Keratinocyte (primary cell): ENCODE measurements around the gene MLIP. TPM values are rescaled to one million over a fixed set of nuclear protein-coding genes. Genes with fewer than 3 reads are reported as not detected.

Experiments
- DNase-seq: peaks from one replicate; pipeline ENCODE4 v3.0.0-alpha.2; 2011; ENCODE audit warnings: low read depth, missing footprints, low spot score
- FAIRE-seq: peaks from 2 replicates; lab custom pipeline; 2011; peaks lifted over from hg19 to GRCh38; lab: Jason Lieb, UNC
- H2AFZ ChIP-seq: 2 replicates; pipeline ENCODE4 v1.6.0; 2012; ENCODE audit warnings: low read length, control low read depth, inconsistent platforms; ENCODE audit not compliant: control insufficient read depth
- H3K27ac ChIP-seq: 2 replicates; pipeline ENCODE4 v1.5.1; 2011; ENCODE audit warnings: low read length; ENCODE audit not compliant: control insufficient read depth, insufficient read depth
- H3K27me3 ChIP-seq: 3 replicates; pipeline ENCODE4 v1.6.0; 2011; ENCODE audit warnings: low read length; ENCODE audit not compliant: control insufficient read depth, insufficient read depth; ENCODE audit errors: extremely low read depth
- H3K36me3 ChIP-seq, 2 experiments: 2 replicates in 1 of 2; 3 replicates in 1 of 2; pipeline ENCODE4 v1.5.1; 2011; ENCODE audit warnings: low read length in 2 of 2, mild to moderate bottlenecking in 1 of 2; ENCODE audit not compliant: control insufficient read depth in 2 of 2, insufficient read depth in 2 of 2; ENCODE audit errors: extremely low read depth in 1 of 2
- H3K4me1 ChIP-seq: 3 replicates; pipeline ENCODE4 v1.5.1; 2011; ENCODE audit warnings: low read length; ENCODE audit not compliant: control insufficient read depth, insufficient read depth; ENCODE audit errors: extremely low read depth
- H3K4me2 ChIP-seq: 3 replicates; pipeline ENCODE4 v1.6.0; 2011; ENCODE audit warnings: low read depth, low read length; ENCODE audit not compliant: control insufficient read depth, insufficient read depth; ENCODE audit errors: extremely low read depth
- H3K4me3 ChIP-seq, 3 experiments: fragments of 200-600 bp in 1 of 3; sonication (generic) in 1 of 3; 2 replicates in 2 of 3; 3 replicates in 1 of 3; pipeline ENCODE4 v1.5.1; 2011 to 2016; ENCODE audit warnings: low read length in 3 of 3, mild to moderate bottlenecking in 3 of 3, control low read depth in 2 of 3, inconsistent platforms in 1 of 3, low read depth in 1 of 3, mixed read lengths in 1 of 3, mixed run types in 1 of 3, moderate library complexity in 1 of 3; ENCODE audit not compliant: control insufficient read depth in 2 of 3, insufficient read depth in 2 of 3; ENCODE audit errors: extremely low read depth in 1 of 3
- H3K79me2 ChIP-seq: 2 replicates; pipeline ENCODE4 v1.6.0; 2012; ENCODE audit warnings: low read length; ENCODE audit not compliant: control insufficient read depth, insufficient read depth
- H3K9ac ChIP-seq: 3 replicates; pipeline ENCODE4 v1.6.0; 2011; ENCODE audit warnings: low read length; ENCODE audit not compliant: control insufficient read depth, insufficient read depth; ENCODE audit errors: extremely low read depth
- H3K9me1 ChIP-seq: 3 replicates; pipeline ENCODE4 v1.6.0; 2011; ENCODE audit warnings: low read length; ENCODE audit not compliant: control insufficient read depth, insufficient read depth; ENCODE audit errors: extremely low read depth
- H3K9me3 ChIP-seq: 2 replicates; pipeline ENCODE4 v1.5.1; 2012; ENCODE audit warnings: low read depth, low read length; ENCODE audit not compliant: control insufficient read depth
- H4K20me1 ChIP-seq: 3 replicates; pipeline ENCODE4 v1.6.0; 2011; ENCODE audit warnings: low read length; ENCODE audit not compliant: control insufficient read depth, insufficient read depth; ENCODE audit errors: extremely low read depth
- EZH2 ChIP-seq: IDR thresholded peaks from one replicate; pipeline ENCODE4 v1.6.1; 2012; ENCODE audit warnings: inconsistent platforms, mild to moderate bottlenecking, low read length, moderate library complexity
- dilution Hi-C: fragments of 300-500 bp; cut with MboI; formaldehyde crosslinking; loops from one replicate; pipeline ENCODE4 v1.7.0; 2020; ENCODE audit warnings: low sequenced_read_pairs; ENCODE audit not compliant: extremely low pct_ligation_motif_present
- polyA plus RNA-seq, 5 experiments: library from polyadenylated mRNA; depleted of rRNA in 3 of 5; stranded (reverse) in 3 of 5; stranded (forward) in 1 of 5; unstranded in 1 of 5; fragments of >200 nt; gene quantifications; 1 replicate in 1 of 5; 2 replicates in 3 of 5; 3 replicates in 1 of 5; pipeline versions ENCODE4 v1.2.1 to v1.2.3, GENCODE V29; 2011 to 2012; ENCODE audit warnings: missing spikeins in 2 of 5, low read depth in 1 of 5, low replicate concordance in 1 of 5
- TF ChIP-seq, protein P1 (sequence below), 3 experiments: IDR thresholded peaks in 1 of 3; conservative IDR thresholded peaks in 1 of 3; optimal IDR thresholded peaks in 1 of 3; 2 replicates in 2 of 3; 3 replicates in 1 of 3; pipeline versions ENCODE3 to v1.5.1; 2011; ENCODE audit warnings: low read length in 3 of 3, mild to moderate bottlenecking in 3 of 3, moderate library complexity in 2 of 3, control low read depth in 1 of 3, inconsistent platforms in 1 of 3; ENCODE audit not compliant: insufficient read depth in 2 of 3; ENCODE audit errors: extremely low read depth in 1 of 3

Gene MLIP
- polyA plus RNA-seq, 1 donor (not counting 4 experiments of a cell fraction or from before 2014, with no cell fraction given) = 0.87 TPM

DNA sequence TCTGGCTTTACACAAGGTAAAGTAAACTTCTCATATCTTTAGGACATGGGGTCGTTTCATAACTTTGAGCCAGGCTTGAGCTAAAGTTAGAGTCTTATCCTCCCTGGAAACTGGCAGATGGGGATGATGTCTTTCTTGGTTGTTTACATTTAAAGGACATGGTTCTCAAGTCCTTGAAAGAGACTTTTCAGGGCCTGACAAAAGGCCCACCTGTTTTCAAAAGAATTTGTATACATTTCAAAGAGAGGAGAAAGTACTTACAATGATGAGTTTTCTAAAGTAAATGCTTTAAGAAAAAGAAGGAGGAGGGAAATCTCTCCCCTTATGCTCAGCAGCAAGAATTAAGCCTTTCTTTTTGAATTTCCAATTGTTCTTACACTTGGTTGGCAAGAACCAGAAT lies 151.3 kb downstream of the MLIP start:
- no peaks in the 10 kb centered on the region for H3K27me3 ChIP-seq
- H3K9me3 ChIP-seq = no peaks in the 10 kb centered on the region
- H3K4me1 ChIP-seq = no peaks in the 10 kb centered on the region
- no peak for TF ChIP-seq EZH2
- TF ChIP-seq, protein P1, sequence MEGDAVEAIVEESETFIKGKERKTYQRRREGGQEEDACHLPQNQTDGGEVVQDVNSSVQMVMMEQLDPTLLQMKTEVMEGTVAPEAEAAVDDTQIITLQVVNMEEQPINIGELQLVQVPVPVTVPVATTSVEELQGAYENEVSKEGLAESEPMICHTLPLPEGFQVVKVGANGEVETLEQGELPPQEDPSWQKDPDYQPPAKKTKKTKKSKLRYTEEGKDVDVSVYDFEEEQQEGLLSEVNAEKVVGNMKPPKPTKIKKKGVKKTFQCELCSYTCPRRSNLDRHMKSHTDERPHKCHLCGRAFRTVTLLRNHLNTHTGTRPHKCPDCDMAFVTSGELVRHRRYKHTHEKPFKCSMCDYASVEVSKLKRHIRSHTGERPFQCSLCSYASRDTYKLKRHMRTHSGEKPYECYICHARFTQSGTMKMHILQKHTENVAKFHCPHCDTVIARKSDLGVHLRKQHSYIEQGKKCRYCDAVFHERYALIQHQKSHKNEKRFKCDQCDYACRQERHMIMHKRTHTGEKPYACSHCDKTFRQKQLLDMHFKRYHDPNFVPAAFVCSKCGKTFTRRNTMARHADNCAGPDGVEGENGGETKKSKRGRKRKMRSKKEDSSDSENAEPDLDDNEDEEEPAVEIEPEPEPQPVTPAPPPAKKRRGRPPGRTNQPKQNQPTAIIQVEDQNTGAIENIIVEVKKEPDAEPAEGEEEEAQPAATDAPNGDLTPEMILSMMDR (optimal IDR thresholded peaks at IDR 0.05 in 1 of 3, IDR thresholded peaks at IDR 0.05 in 1 of 3, conservative IDR thresholded peaks at IDR 0.05 in 1 of 3; ENCODE audit: extremely low read depth in 1 of 3, insufficient read depth in 2 of 3, low read length in 3 of 3) = no peak
- no peaks in the 10 kb centered on the region for H3K9me1 ChIP-seq
- H3K4me2 ChIP-seq = no peak overlapping the region
- FAIRE-seq (no peak), DNase-seq (no peak)
- no peaks in the 10 kb centered on the region for H3K36me3 ChIP-seq
- H3K9ac ChIP-seq = no peak overlapping the region
- no peak overlapping the region for H3K4me3 ChIP-seq
- H3K27ac ChIP-seq = no peak overlapping the region
- dilution Hi-C loops = no loop called here
- no peaks in the 10 kb centered on the region for H3K79me2 ChIP-seq
- no peak overlapping the region for H2AFZ ChIP-seq
- H4K20me1 ChIP-seq = no peaks in the 10 kb centered on the region

- dilution Hi-C loops = no loop called here
- Histone ChIP-seq H3K79me2 (no peaks in the 10 kb centered on the region), H3K4me1 (no peaks in the 10 kb centered on the region), H3K27me3 (no peaks in the 10 kb centered on the region), H3K9me3 (no peaks in the 10 kb centered on the region), H4K20me1 (no peaks in the 10 kb centered on the region), H3K36me3 (no peaks in the 10 kb centered on the region), H3K9ac (no peak overlapping the region), H2AFZ (no peak overlapping the region), H3K4me2 (no peak overlapping the region), H3K4me3 (no peak overlapping the region), H3K9me1 (no peaks in the 10 kb centered on the region), H3K27ac (no peak overlapping the region)
- DNase-seq (no peak), FAIRE-seq (no peak)
- TF ChIP-seq, protein P1 (optimal IDR thresholded peaks at IDR 0.05 in 1 of 3, IDR thresholded peaks at IDR 0.05 in 1 of 3, conservative IDR thresholded peaks at IDR 0.05 in 1 of 3; ENCODE audit: extremely low read depth in 1 of 3, insufficient read depth in 2 of 3, low read length in 3 of 3) = no peak
- TF ChIP-seq EZH2 = no peak
Observed at GRCh38 chr6:54262971-54263370, 151.7 kb downstream of the MLIP start.
